Common myeloid progenitor, CD34-positive (primary cell): ENCODE data around the gene NUDCD3.

ENCODE experiments used
- CTCF ChIA-PET: fragments of 350-600 bp; sonication (Branson Sonifier 250); formaldehyde crosslinking; loops from one replicate; lab custom pipeline; 2021; ENCODE audit warnings: antibody characterized with exemption; lab: Charles Lee
- POLR2A ChIA-PET: fragments of 350-600 bp; sonication (Branson Sonifier 250); formaldehyde crosslinking; loops from one replicate; lab custom pipeline; 2021; ENCODE audit warnings: antibody characterized with exemption; lab: Charles Lee
- DNase-seq, 3 donors: peaks; one replicate each; pipeline versions ENCODE4 v3.0.0 to v3.0.0-alpha.2; 2013
- H3K27ac ChIP-seq, 2 experiments: 1 replicate in 1 of 2; 2 replicates in 1 of 2; pipeline ENCODE4 v1.7.0; 2013; ENCODE audit warnings: inconsistent platforms in 2 of 2, low read length in 2 of 2, mild to moderate bottlenecking in 2 of 2, low read depth in 1 of 2, moderate library complexity in 1 of 2; ENCODE audit not compliant: severe bottlenecking in 2 of 2, insufficient read depth in 1 of 2, poor library complexity in 1 of 2
- H3K27me3 ChIP-seq, 5 experiments: replicated peaks in 2 of 5; 1 replicate in 3 of 5; 2 replicates in 2 of 5; pipeline versions ENCODE4 v1.6.1 to v1.7.0; 2013; ENCODE audit warnings: low read length in 4 of 5, mild to moderate bottlenecking in 2 of 5, moderate library complexity in 2 of 5, inconsistent platforms in 1 of 5; ENCODE audit not compliant: insufficient read depth in 5 of 5, control insufficient read depth in 4 of 5
- H3K36me3 ChIP-seq, 4 experiments: 1 replicate in 2 of 4; 2 replicates in 2 of 4; pipeline versions ENCODE4 v1.6.1 to v1.7.0; 2013; ENCODE audit warnings: low read length in 3 of 4, control low read depth in 1 of 4, mild to moderate bottlenecking in 1 of 4; ENCODE audit not compliant: control insufficient read depth in 4 of 4, insufficient read depth in 4 of 4
- H3K4me1 ChIP-seq, 4 experiments: 1 replicate in 3 of 4; 2 replicates in 1 of 4; pipeline versions ENCODE4 v1.6.1 to v1.7.1; 2013; ENCODE audit warnings: low read length in 3 of 4, mild to moderate bottlenecking in 3 of 4, control low read depth in 1 of 4, inconsistent platforms in 1 of 4, moderate library complexity in 1 of 4; ENCODE audit not compliant: control insufficient read depth in 4 of 4, insufficient read depth in 4 of 4; ENCODE audit errors: control extremely low read depth in 1 of 4
- H3K4me3 ChIP-seq, 7 experiments: 1 replicate in 4 of 7; 2 replicates in 3 of 7; pipeline versions ENCODE4 v1.5.1 to v1.7.0; 2013; ENCODE audit warnings: mild to moderate bottlenecking in 7 of 7, low read length in 6 of 7, moderate library complexity in 6 of 7, inconsistent platforms in 2 of 7, low read depth in 2 of 7, control low read depth in 1 of 7; ENCODE audit not compliant: insufficient read depth in 4 of 7, control insufficient read depth in 1 of 7; ENCODE audit errors: extremely low read depth in 1 of 7
- H3K9me3 ChIP-seq, 5 experiments: 1 replicate in 4 of 5; 2 replicates in 1 of 5; pipeline versions ENCODE4 v1.6.1 to v1.7.1; 2013; ENCODE audit warnings: low read length in 4 of 5, mild to moderate bottlenecking in 2 of 5, inconsistent platforms in 1 of 5, low read depth in 1 of 5, moderate library complexity in 1 of 5; ENCODE audit not compliant: control insufficient read depth in 4 of 5, insufficient read depth in 2 of 5; ENCODE audit errors: control extremely low read depth in 1 of 5
- WGBS: methylation state at CpG from one replicate; pipeline ENCODE4 v1.1.5; 2013; ENCODE audit not compliant: insufficient coverage; 5-methylcytosine and 5-hydroxymethylcytosine counted together

The NUDCD3 gene

GRCh38 chr7:44375926-44376342 is 114.5 kb downstream of the NUDCD3 start:
- H3K27me3 ChIP-seq, result peaks cover 0 to 8% (median 3%) of the 10 kb centered on the region in 5 experiments
- H3K4me3 ChIP-seq, result no peak overlapping the region
- no peaks in the 10 kb centered on the region for H3K36me3 ChIP-seq
- no peak overlapping the region for H3K27ac ChIP-seq
- ChIA-PET POLR2A (no interaction called here), CTCF (interaction anchor here (1.1 kb wide), 1 partner anchor 133 kb away, joined by 3 read pairs; no protein-coding TSS in a partner anchor)
- H3K4me1 ChIP-seq, result no peaks in the 10 kb centered on the region
- no peak for DNase-seq
- WGBS, result 93% methylated on average over 8 of the region's 12 CpGs
- H3K9me3 ChIP-seq, result no peaks in the 10 kb centered on the region

- no peak for DNase-seq
- no peak overlapping the region for H3K4me3 ChIP-seq
- 83% methylated on average over 7 of the region's 9 CpGs for WGBS
- no peak overlapping the region for H3K27ac ChIP-seq
- peaks cover 2 to 8% (median 4%) of the 10 kb centered on the region in 5 experiments for H3K27me3 ChIP-seq
- no peaks in the 10 kb centered on the region for H3K4me1 ChIP-seq
- no peaks in the 10 kb centered on the region for H3K36me3 ChIP-seq
- ChIA-PET POLR2A (no interaction called here), CTCF (interaction anchor here (1.1 kb wide), 1 partner anchor 132 kb away, joined by 3 read pairs; no protein-coding TSS in a partner anchor)
- H3K9me3 ChIP-seq, result no peaks in the 10 kb centered on the region
These were observed 115.2 kb downstream of the NUDCD3 start for GRCh38 chr7:44375236-44375699.

GRCh38 chr7:44374007-44374763 is 116.3 kb downstream of the NUDCD3 start:
- WGBS, result 80% methylated on average over 8 of the region's 12 CpGs
- Histone ChIP-seq H3K4me3 (no peak overlapping the region), H3K4me1 (no peaks in the 10 kb centered on the region), H3K27me3 (peaks cover 2 to 8% (median 4%) of the 10 kb centered on the region in 5 experiments), H3K9me3 (peaks cover 0 to 2% (median 0%) of the 10 kb centered on the region in 5 experiments), H3K36me3 (no peaks in the 10 kb centered on the region), H3K27ac (no peak overlapping the region)
- ChIA-PET POLR2A (no interaction called here), CTCF (interaction anchor here (0.8 kb wide), 1 partner anchor 9 kb away, joined by 3 read pairs; no protein-coding TSS in a partner anchor)
- no peak for DNase-seq

DNA sequence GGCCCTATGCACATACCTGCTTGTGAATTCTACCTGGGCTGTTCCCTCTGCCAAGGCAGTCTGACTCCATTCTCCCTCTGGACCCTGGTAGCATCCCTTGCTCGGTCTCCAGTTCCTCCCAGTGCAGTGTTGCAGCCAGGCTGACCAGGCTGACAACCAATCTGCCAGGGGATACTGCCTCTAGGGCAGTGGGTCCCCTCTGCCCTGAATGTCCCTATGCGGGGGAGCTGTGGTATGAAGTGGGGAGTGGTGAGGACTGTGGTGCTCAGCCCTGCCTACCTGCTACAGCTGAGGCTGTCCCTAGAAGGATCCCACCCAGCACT is 117.1 kb downstream of the NUDCD3 start:
- Histone ChIP-seq H3K9me3 (peaks cover 0 to 7% (median 0%) of the 10 kb centered on the region in 5 experiments), H3K27ac (no peak overlapping the region), H3K36me3 (no peaks in the 10 kb centered on the region), H3K4me1 (no peaks in the 10 kb centered on the region), H3K4me3 (no peak overlapping the region), H3K27me3 (peaks cover 2 to 9% (median 5%) of the 10 kb centered on the region in 5 experiments)
- CTCF ChIA-PET, result interaction anchor here (0.8 kb wide), 1 partner anchor 8 kb away, joined by 3 read pairs; no protein-coding TSS in a partner anchor
- WGBS, result no CpG with 5 or more reads among the region's 2 CpGs
- POLR2A ChIA-PET, result no interaction called here
- DNase-seq, result no peak

- no peak for DNase-seq
- H3K27ac ChIP-seq, result no peak overlapping the region
- no peaks in the 10 kb centered on the region for H3K4me1 ChIP-seq
- CTCF ChIA-PET, result no interaction called here
- peaks cover 0 to 7% (median 0%) of the 10 kb centered on the region in 5 experiments for H3K9me3 ChIP-seq
- 96% methylated on average over 4 of the region's 5 CpGs for WGBS
- no peaks in the 10 kb centered on the region for H3K36me3 ChIP-seq
- H3K27me3 ChIP-seq, result peaks cover 2 to 9% (median 5%) of the 10 kb centered on the region in 5 experiments
- POLR2A ChIA-PET, result no interaction called here
- no peak overlapping the region for H3K4me3 ChIP-seq
These were observed 117.7 kb downstream of the NUDCD3 start for GRCh38 chr7:44372560-44373417.

DNA sequence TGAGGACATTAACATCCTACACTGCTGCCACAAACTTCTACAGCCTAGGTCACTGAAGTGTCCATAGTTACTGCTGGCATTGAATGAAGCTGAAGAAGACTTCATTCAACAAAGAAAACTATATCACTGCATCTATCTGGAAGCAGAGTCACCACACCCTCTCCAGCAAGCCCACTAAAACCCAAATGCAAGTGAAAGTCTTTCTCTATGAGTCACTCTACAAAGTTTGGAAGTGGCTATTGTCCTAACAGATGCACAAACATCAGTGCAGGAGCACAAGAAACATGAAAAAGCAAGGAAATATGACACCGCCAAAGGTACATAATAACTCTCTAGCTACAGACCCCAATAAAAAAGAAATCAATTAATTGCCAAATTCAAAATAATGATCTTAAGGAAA is 121.6 kb downstream of the NUDCD3 start:
- Histone ChIP-seq H3K27me3 (peaks cover 2 to 6% (median 6%) of the 10 kb centered on the region in 5 experiments), H3K36me3 (no peaks in the 10 kb centered on the region), H3K27ac (no peak overlapping the region), H3K4me3 (no peak overlapping the region), H3K4me1 (no peaks in the 10 kb centered on the region), H3K9me3 (peaks cover 0 to 7% (median 0%) of the 10 kb centered on the region in 5 experiments)
- ChIA-PET POLR2A (no interaction called here), CTCF (interaction anchor here (1.2 kb wide), 1 partner anchor 9 kb away, joined by 3 read pairs; no protein-coding TSS in a partner anchor)
- no CpG with 5 or more reads among the region's 1 CpG for WGBS
- DNase-seq, result no peak
